ENCODE data around the gene PHLDB2.

PHLDB2 gene

GRCh38 chr3:111967068-111967467, 108.0 kb downstream of the PHLDB2 start:
- H3K9ac ChIP-seq (ENCODE audit: low read depth, low read length): peak overlapping the region; percentile 29
- no peaks in the 10 kb centered on the region for H3K9me3 ChIP-seq (replicated peaks; ENCODE audit: low read length)
- H3K4me2 ChIP-seq (ENCODE audit: low read length): no peak overlapping the region
- H3K4me3 ChIP-seq (ENCODE audit: low read length): no peak overlapping the region
- peaks cover 24% of the 10 kb centered on the region for H3K4me1 ChIP-seq (ENCODE audit: control insufficient read depth, insufficient read depth, low read length)
- H3K36me3 ChIP-seq (ENCODE audit: insufficient read depth, low read length): peaks cover 51% of the 10 kb centered on the region
- no peaks in the 10 kb centered on the region for H3K27me3 ChIP-seq (ENCODE audit: control insufficient read depth, insufficient read depth, low read length)

- Histone ChIP-seq H3K9me3 (replicated peaks; ENCODE audit: low read length) (no peaks in the 10 kb centered on the region), H3K9ac (ENCODE audit: low read depth, low read length) (peak overlapping the region; percentile 29), H3K4me1 (ENCODE audit: control insufficient read depth, insufficient read depth, low read length) (peaks cover 22% of the 10 kb centered on the region), H3K4me3 (ENCODE audit: low read length) (no peak overlapping the region), H3K27me3 (ENCODE audit: control insufficient read depth, insufficient read depth, low read length) (no peaks in the 10 kb centered on the region), H3K36me3 (ENCODE audit: insufficient read depth, low read length) (peaks cover 47% of the 10 kb centered on the region), H3K4me2 (ENCODE audit: low read length) (no peak overlapping the region)
Observed at GRCh38 chr3:111967651-111968274, 108.7 kb downstream of the PHLDB2 start.

GRCh38 chr3:111968319-111969054, 109.4 kb downstream of the PHLDB2 start:
- Histone ChIP-seq H3K9me3 (replicated peaks; ENCODE audit: low read length) (no peaks in the 10 kb centered on the region), H3K27me3 (ENCODE audit: control insufficient read depth, insufficient read depth, low read length) (no peaks in the 10 kb centered on the region), H3K4me3 (ENCODE audit: low read length) (no peak overlapping the region), H3K4me1 (ENCODE audit: control insufficient read depth, insufficient read depth, low read length) (peaks cover 16% of the 10 kb centered on the region), H3K4me2 (ENCODE audit: low read length) (no peak overlapping the region), H3K9ac (ENCODE audit: low read depth, low read length) (no peak overlapping the region), H3K36me3 (ENCODE audit: insufficient read depth, low read length) (peaks cover 47% of the 10 kb centered on the region)

- H3K9ac ChIP-seq (ENCODE audit: low read depth, low read length): no peak overlapping the region
- no peak overlapping the region for H3K4me2 ChIP-seq (ENCODE audit: low read length)
- H3K36me3 ChIP-seq (ENCODE audit: insufficient read depth, low read length): peaks cover 56% of the 10 kb centered on the region
- no peaks in the 10 kb centered on the region for H3K27me3 ChIP-seq (ENCODE audit: control insufficient read depth, insufficient read depth, low read length)
- H3K4me3 ChIP-seq (ENCODE audit: low read length): no peak overlapping the region
- H3K4me1 ChIP-seq (ENCODE audit: control insufficient read depth, insufficient read depth, low read length): peaks cover 8% of the 10 kb centered on the region
- H3K9me3 ChIP-seq (replicated peaks; ENCODE audit: low read length): no peaks in the 10 kb centered on the region
Observed at GRCh38 chr3:111970376-111970775, 111.3 kb downstream of the PHLDB2 start.

GRCh38 chr3:111971533-111972130, 112.6 kb downstream of the PHLDB2 start:
- Histone ChIP-seq H3K4me3 (ENCODE audit: low read length) (no peak overlapping the region), H3K27me3 (ENCODE audit: control insufficient read depth, insufficient read depth, low read length) (no peaks in the 10 kb centered on the region), H3K4me1 (ENCODE audit: control insufficient read depth, insufficient read depth, low read length) (peaks cover 8% of the 10 kb centered on the region), H3K4me2 (ENCODE audit: low read length) (no peak overlapping the region), H3K9ac (ENCODE audit: low read depth, low read length) (no peak overlapping the region), H3K36me3 (ENCODE audit: insufficient read depth, low read length) (peaks cover 44% of the 10 kb centered on the region), H3K9me3 (replicated peaks; ENCODE audit: low read length) (no peaks in the 10 kb centered on the region)

GRCh38 chr3:111972891-111973290, 113.8 kb downstream of the PHLDB2 start:
- H3K4me1 ChIP-seq (ENCODE audit: control insufficient read depth, insufficient read depth, low read length): no peaks in the 10 kb centered on the region
- no peaks in the 10 kb centered on the region for H3K9me3 ChIP-seq (replicated peaks; ENCODE audit: low read length)
- H3K9ac ChIP-seq (ENCODE audit: low read depth, low read length): no peak overlapping the region
- no peak overlapping the region for H3K4me2 ChIP-seq (ENCODE audit: low read length)
- H3K27me3 ChIP-seq (ENCODE audit: control insufficient read depth, insufficient read depth, low read length): no peaks in the 10 kb centered on the region
- H3K36me3 ChIP-seq (ENCODE audit: insufficient read depth, low read length): peaks cover 39% of the 10 kb centered on the region
- no peak overlapping the region for H3K4me3 ChIP-seq (ENCODE audit: low read length)

GRCh38 chr3:111975131-111975530, 116.1 kb downstream of the PHLDB2 start:
- H3K9me3 ChIP-seq (replicated peaks; ENCODE audit: low read length): no peaks in the 10 kb centered on the region
- peaks cover 10% of the 10 kb centered on the region for H3K4me1 ChIP-seq (ENCODE audit: control insufficient read depth, insufficient read depth, low read length)
- peaks cover 22% of the 10 kb centered on the region for H3K36me3 ChIP-seq (ENCODE audit: insufficient read depth, low read length)
- no peaks in the 10 kb centered on the region for H3K27me3 ChIP-seq (ENCODE audit: control insufficient read depth, insufficient read depth, low read length)
- H3K9ac ChIP-seq (ENCODE audit: low read depth, low read length): no peak overlapping the region
- no peak overlapping the region for H3K4me2 ChIP-seq (ENCODE audit: low read length)
- H3K4me3 ChIP-seq (ENCODE audit: low read length): no peak overlapping the region

- no peak overlapping the region for H3K9ac ChIP-seq (ENCODE audit: low read depth, low read length)
- H3K9me3 ChIP-seq (replicated peaks; ENCODE audit: low read length): no peaks in the 10 kb centered on the region
- no peaks in the 10 kb centered on the region for H3K27me3 ChIP-seq (ENCODE audit: control insufficient read depth, insufficient read depth, low read length)
- peaks cover 17% of the 10 kb centered on the region for H3K36me3 ChIP-seq (ENCODE audit: insufficient read depth, low read length)
- no peak overlapping the region for H3K4me2 ChIP-seq (ENCODE audit: low read length)
- H3K4me1 ChIP-seq (ENCODE audit: control insufficient read depth, insufficient read depth, low read length): peaks cover 20% of the 10 kb centered on the region
- no peak overlapping the region for H3K4me3 ChIP-seq (ENCODE audit: low read length)
Observed at GRCh38 chr3:111976254-111976653, 117.2 kb downstream of the PHLDB2 start.

GRCh38 chr3:111978583-111979433, 119.7 kb downstream of the PHLDB2 start, which contains the start of gene ABHD10:
ABHD10 (plus strand) TSS chr3:111979026; CDS start chr3:111979062, 36 bp downstream.
- no peaks in the 10 kb centered on the region for H3K27me3 ChIP-seq (ENCODE audit: control insufficient read depth, insufficient read depth, low read length)
- no peaks in the 10 kb centered on the region for H3K9me3 ChIP-seq (replicated peaks; ENCODE audit: low read length)
- peak within 1 kb of the TSS; percentile 92 for H3K4me3 ChIP-seq (ENCODE audit: low read length)
- H3K36me3 ChIP-seq (ENCODE audit: insufficient read depth, low read length): peaks cover 11% of the 10 kb centered on the region
- peaks cover 26% of the 10 kb centered on the region for H3K4me1 ChIP-seq (ENCODE audit: control insufficient read depth, insufficient read depth, low read length)
- peak within 1 kb of the TSS; percentile 95 for H3K4me2 ChIP-seq (ENCODE audit: low read length)
- peak within 1 kb of the TSS; percentile 87 for H3K9ac ChIP-seq (ENCODE audit: low read depth, low read length)

GRCh38 chr3:111979434-111980038, 120.5 kb downstream of the PHLDB2 start:
- H3K9me3 ChIP-seq (replicated peaks; ENCODE audit: low read length): no peaks in the 10 kb centered on the region
- peak overlapping the region; percentile 92 for H3K4me3 ChIP-seq (ENCODE audit: low read length)
- peak overlapping the region; percentile 95 for H3K4me2 ChIP-seq (ENCODE audit: low read length)
- peaks cover 26% of the 10 kb centered on the region for H3K4me1 ChIP-seq (ENCODE audit: control insufficient read depth, insufficient read depth, low read length)
- peak overlapping the region; percentile 87 for H3K9ac ChIP-seq (ENCODE audit: low read depth, low read length)
- peaks cover 3% of the 10 kb centered on the region for H3K36me3 ChIP-seq (ENCODE audit: insufficient read depth, low read length)
- no peaks in the 10 kb centered on the region for H3K27me3 ChIP-seq (ENCODE audit: control insufficient read depth, insufficient read depth, low read length)
